NOMO-1 treated with DMSO at 0.1 percent for 48 hours (cell line): ENCODE measurements around the gene RADIL.

Experiments used
- DNase-seq: peaks from one replicate; lab custom pipeline; 2025; ENCODE audit not compliant: unreplicated experiment; lab: John Stamatoyannopoulos, UW

Gene RADIL

DNA sequence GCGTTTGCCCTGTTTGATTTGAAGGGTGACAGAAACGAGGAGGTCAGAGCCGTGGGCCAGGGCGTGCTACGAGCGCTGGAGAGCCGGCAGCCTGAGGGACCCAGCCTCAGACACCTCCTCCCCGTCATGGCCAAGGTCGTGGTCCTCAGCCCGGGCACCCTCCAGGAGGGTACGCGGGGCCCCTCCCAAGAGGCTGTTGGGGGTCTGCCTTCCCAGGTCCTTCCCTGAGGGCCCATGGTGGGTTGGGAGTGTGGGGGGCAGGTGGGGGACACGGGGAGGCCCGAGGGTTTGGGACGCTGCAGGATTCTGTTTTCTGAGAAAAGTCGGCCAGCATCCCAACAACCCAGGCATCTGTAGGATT, 100.2 kb downstream of the RADIL start:
- DNase-seq: no peak

- DNase-seq: no peak
Observed at GRCh38 chr7:4782333-4783291, 100.9 kb downstream of the RADIL start.

DNA sequence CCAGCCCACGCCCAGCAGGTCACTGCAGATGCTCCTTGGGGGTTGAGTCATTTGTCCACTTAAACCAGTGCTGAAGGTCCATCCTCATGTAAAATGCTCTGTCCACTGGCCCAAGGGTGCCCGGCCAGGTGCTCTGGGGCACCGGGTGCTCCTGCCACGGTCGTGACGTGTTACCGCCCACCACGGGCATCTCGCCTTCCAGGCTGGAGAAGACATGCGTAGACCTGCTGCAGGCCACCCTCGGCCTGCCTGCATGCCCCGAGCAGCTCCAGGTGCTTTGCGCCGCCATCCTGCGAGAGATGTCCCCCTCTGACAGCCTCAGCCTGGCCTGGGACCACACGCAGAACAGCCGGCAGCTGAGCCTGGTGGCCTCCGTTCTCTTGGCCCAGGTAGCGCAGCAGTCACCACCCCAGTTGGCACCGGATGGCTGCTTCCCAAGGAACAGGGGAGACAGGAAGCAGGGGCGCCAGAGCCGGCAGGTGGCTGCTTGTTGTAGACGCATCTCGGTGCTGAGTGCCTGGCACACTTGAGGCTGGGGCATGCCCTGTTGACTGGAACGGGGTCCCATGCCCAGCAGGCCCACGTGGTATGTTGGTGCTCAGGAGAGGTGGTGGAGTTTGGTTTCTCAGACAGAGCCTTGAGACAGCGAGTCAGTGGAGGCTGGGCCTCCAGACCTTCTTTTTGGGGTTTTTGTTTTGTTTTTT, 102.0 kb downstream of the RADIL start:
- DNase-seq: no peak

DNA sequence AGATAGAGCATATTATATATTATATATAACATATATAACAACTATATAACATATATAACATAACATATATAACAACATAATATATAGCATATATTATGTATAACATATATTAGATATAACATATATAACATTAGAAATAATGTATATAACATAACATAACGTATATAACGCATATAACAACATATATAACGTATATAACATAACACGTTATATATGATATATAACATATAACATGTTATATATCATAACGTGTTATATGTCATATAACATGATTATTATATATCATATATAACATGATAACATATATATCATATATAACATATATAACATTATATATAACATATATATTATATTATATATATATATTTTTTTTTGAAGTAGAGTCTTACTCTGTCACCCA, 104.4 kb downstream of the RADIL start:
- DNase-seq: no peak

DNA sequence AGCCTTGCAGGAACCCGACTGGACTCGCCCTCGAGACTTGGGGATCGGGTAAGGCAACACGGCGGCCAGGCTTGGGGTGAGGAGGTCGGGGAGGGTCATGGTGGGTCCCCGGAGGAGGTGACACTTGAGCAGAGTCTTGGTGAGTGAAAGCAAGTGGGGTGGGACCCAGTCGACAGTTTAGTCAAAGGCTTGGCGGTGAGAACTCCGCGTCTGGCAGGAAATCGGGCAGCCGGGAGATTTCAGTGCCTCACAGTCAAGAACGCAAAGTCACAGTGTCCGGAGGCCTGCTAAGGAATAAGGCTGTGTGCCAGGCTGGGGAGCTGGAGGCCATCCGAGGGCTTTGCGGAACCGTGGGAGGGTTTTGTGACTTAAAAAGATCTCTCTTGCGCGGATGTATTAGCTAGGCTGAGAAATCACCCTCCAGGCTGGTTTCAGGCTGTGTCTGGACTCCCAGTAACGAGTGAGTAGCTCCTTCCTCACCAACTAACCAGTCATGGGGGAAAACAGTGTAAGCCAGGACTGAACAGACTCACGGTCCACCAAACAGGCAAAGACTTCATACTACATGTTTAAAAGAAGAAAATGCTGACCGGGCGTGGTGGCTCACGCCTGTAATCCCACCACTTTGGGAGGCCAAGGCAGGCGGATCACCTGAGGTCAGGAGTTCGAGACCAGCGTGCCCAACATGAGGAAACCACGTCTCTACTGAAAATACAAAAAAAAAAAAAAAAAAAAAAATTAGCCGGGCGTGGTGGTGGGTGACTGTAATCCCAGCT, 107.5 kb downstream of the RADIL start:
- DNase-seq: peak; percentile 46

- DNase-seq: peak; percentile 91
Observed at GRCh38 chr7:4775250-4775847, 108.2 kb downstream of the RADIL start, which contains the start of gene AP5Z1. Gene AP5Z1, plus strand, starts transcription at chr7:4775623. Its CDS starts 93 bp downstream, at chr7:4775716.

DNA sequence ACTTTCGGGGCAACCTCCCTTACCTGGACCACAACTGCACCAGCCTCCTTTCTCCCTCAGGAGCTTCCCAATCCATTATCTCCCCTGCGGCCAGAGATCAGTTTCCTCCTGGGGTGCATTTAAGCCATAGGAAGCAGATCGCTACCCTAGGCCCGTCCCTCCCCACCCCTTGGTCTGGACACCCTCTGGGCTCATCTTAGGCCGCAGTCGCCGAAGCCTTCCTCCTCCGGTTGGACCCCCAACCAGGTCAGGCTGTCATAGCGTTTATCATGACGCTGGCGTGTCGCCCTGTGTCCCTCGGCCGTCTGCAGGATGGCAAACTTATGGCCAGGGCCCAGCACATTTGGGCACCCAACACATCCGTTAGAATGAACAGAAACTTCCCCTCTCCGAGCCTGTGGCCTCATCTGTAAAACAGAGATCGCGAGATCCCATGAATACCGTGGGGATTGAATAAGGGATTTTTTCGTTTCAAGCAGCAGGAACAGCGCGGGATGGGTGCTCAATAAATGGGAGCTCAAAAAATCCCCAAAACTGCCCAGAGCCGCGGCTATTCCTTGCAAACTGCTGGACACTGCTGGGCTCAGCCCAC, 108.8 kb downstream of the RADIL start:
- peak; percentile 71 for DNase-seq

DNA sequence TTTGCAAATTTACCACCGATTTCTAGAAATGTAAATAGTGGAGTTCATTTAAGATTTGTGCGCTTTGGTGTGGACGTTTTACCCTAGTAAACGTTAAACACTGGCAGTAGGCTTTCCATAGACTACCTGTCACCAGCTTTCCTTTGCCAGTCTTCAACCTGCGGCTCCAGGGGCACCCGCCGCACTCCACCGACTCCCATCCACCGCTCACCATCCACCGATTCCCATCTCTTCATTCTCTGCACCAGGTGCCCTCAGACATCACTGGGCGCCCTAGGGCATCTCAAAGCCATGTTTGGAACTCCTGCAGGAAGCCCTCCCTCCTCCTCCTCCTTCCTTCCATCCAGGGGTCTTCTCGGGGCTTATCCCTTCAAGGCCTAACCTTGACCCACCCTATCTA, 109.5 kb downstream of the RADIL start:
- no peak for DNase-seq

DNA sequence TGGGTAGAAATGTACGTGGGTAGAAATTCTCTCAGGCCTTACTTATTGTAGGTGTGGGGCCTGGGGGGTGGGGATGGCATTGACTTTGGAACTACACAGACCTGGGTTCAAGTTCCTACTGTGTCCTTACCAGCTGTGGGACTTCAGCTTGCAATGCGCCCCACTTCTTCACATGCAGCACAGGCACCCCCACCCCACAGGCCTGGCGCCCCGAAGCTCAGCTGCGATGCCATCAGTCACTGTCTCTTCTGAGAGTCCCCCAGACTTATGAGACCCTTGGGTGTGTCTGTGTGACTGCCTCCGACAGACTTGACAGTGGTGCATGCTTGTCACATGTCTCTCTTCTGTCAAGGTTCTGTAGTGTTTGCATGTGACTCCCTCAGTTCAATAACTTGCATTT, 111.2 kb downstream of the RADIL start:
- DNase-seq: no peak

DNA sequence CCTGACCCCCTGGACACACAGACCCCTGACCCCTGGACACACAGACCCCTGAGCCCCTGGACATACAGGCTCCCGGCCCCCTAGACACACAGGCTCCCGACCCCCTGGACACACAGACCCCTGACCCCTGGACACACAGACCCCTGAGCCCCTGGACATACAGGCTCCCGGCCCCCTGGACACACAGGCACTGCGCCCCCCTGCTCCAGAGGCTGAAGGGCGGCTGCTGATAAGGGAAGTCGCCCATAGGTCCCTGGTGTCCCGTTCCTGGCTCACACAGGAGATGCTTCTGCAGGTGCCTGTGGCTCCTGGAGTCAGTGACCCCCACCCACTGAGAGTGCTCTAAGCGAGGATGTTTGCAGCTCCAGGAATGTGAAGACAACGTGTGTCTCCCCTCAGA, 111.8 kb downstream of the RADIL start:
- no peak for DNase-seq

DNA sequence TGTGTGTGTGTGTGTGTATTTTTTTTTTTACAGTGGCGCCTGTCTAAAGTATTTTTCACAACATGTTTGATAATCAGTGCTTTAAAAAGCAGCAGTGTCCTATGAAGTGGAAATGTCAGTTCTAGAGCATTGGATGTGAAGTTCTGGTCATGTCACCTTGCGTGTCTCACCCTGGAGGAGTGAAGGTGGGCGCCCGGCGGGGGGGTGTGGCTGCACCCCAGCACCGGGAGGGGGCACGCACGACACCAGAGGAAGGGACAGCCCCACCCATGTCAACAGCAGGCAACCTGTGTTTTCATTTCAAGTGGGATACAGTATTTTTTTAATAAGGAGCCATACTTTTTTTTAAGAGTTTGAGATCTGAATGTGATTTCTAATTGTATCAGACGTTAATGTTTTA, 112.6 kb downstream of the RADIL start:
- no peak for DNase-seq

GRCh38 chr7:4769761-4770160, 113.8 kb downstream of the RADIL start:
- DNase-seq: no peak

GRCh38 chr7:4768597-4769569, 114.6 kb downstream of the RADIL start:
- no peak for DNase-seq

- DNase-seq: no peak
Observed at GRCh38 chr7:4766666-4767519, 116.6 kb downstream of the RADIL start.

GRCh38 chr7:4765776-4766490, 117.6 kb downstream of the RADIL start:
- DNase-seq: no peak

- no peak for DNase-seq
Observed at GRCh38 chr7:4764402-4765007, 119.0 kb downstream of the RADIL start.

DNA sequence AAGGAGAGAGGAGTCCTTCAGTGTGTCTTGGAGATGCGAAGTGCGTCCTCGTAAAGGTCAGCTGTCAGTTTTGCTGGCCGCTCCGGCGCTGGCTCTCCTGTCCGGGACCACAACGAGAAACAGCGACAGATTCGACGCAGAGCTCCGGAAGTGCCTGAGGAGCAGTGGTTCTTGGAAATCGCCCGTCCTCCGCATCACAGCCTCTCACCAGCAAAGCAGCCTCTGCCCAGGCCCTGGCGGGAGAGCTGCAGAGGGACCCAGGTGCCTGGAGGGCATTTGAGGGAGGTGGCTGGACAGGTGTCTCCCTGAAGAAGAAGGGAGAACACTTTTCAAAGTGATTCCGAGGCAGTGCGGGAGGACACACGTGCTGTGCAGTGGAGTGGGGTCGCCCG, 119.7 kb downstream of the RADIL start:
- no peak for DNase-seq
